ENCODE data around the gene SPATA20. TPM values are rescaled to one million over a fixed set of nuclear protein-coding genes. Genes with fewer than 3 reads are reported as not detected.

Gene SPATA20
- total RNA-seq, 1 experiment from 2014 or later: 149 TPM

DNA sequence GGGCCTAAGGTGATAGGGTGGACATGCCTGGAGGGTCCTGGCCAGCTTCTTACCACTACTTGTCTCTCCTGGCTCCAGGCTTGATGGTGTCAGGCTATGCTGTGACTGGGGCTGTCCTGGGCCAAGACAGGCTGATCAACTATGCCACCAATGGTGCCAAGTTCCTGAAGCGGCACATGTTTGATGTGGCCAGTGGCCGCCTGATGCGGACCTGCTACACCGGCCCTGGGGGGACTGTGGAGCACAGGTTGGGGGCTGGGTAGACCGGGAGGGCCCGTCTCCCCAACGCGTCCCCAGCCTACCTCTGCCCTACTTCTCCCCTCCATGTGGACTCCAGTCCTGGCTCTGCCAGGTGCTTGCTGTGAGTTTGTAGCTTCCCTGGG, 4.5 kb downstream of the SPATA20 start:
- Mint-ChIP-seq H3K4me1 (ENCODE audit: low read depth, unreplicated experiment) (peaks cover 6% of the 10 kb centered on the region), H3K4me3 (ENCODE audit: unreplicated experiment) (no peak overlapping the region), H3K9me3 (ENCODE audit: unreplicated experiment) (no peaks in the 10 kb centered on the region), H3K36me3 (ENCODE audit: insufficient read depth, unreplicated experiment) (peaks cover 10% of the 10 kb centered on the region), H3K27me3 (ENCODE audit: insufficient read depth, unreplicated experiment) (no peaks in the 10 kb centered on the region), H3K27ac (ENCODE audit: unreplicated experiment) (no peak overlapping the region)
- TF ChIP-seq, protein P1, sequence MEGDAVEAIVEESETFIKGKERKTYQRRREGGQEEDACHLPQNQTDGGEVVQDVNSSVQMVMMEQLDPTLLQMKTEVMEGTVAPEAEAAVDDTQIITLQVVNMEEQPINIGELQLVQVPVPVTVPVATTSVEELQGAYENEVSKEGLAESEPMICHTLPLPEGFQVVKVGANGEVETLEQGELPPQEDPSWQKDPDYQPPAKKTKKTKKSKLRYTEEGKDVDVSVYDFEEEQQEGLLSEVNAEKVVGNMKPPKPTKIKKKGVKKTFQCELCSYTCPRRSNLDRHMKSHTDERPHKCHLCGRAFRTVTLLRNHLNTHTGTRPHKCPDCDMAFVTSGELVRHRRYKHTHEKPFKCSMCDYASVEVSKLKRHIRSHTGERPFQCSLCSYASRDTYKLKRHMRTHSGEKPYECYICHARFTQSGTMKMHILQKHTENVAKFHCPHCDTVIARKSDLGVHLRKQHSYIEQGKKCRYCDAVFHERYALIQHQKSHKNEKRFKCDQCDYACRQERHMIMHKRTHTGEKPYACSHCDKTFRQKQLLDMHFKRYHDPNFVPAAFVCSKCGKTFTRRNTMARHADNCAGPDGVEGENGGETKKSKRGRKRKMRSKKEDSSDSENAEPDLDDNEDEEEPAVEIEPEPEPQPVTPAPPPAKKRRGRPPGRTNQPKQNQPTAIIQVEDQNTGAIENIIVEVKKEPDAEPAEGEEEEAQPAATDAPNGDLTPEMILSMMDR (IDR thresholded peaks at IDR 0.05; ENCODE audit: insufficient read depth in 1 of 2, low read depth in 1 of 2, low read length in 1 of 2, severe bottlenecking in 1 of 2, unreplicated experiment in 1 of 2): no peak
- H3K36me3 ChIP-seq (ENCODE audit: control insufficient read depth, insufficient read depth, low read length): peaks cover 8% of the 10 kb centered on the region
- H3K27me3 ChIP-seq (replicated peaks; ENCODE audit: control insufficient read depth, insufficient read depth, low read length): no peaks in the 10 kb centered on the region
- H3K4me1 ChIP-seq: peaks cover 14% of the 10 kb centered on the region
- CTCF ChIA-PET: interaction anchor here (0.5 to 5.6 kb wide), 50 partner anchors 9 to 393 kb away, joined by 3 to 272 read pairs (median 4); partner anchors contain the start of genes CACNA1G, EPN3, LUC7L3 and RSAD1
- DNase-seq: no peak
- BruUV-seq (replicated peaks): no TSS peak
- H3K4me3 ChIP-seq (ENCODE audit: low read depth, low read length): no peak overlapping the region
- POLR2A ChIA-PET: interaction anchor here (0.5 to 2.3 kb wide), 10 partner anchors 9 to 234 kb away, joined by 3 to 14 read pairs (median 6); partner anchors contain the start of genes CACNA1G and LUC7L3
- H3K9me3 ChIP-seq: no peaks in the 10 kb centered on the region
- intact Hi-C loops (cut with micrococcal nuclease; ENCODE audit: unreplicated experiment): loop anchor here (1.0 kb wide), 1 partner anchor 75 kb away; no protein-coding TSS in a partner anchor

DNA sequence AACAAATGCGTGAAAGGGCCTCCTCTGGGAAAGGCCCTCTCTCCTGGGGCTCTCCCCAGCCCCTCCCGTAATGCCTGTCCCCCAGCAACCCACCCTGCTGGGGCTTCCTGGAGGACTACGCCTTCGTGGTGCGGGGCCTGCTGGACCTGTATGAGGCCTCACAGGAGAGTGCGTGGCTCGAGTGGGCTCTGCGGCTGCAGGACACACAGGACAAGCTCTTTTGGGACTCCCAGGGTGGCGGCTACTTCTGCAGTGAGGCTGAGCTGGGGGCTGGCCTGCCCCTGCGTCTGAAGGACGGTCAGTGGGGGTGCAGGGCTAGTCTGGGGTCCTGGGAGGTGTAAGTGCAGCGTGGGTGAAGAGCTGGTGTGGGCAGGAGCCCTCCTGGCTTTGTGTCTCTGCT, 4.9 kb downstream of the SPATA20 start:
- no TSS peak for BruUV-seq (replicated peaks)
- TF ChIP-seq, protein P1 (IDR thresholded peaks at IDR 0.05; ENCODE audit: insufficient read depth in 1 of 2, low read depth in 1 of 2, low read length in 1 of 2, severe bottlenecking in 1 of 2, unreplicated experiment in 1 of 2): no peak

DNA sequence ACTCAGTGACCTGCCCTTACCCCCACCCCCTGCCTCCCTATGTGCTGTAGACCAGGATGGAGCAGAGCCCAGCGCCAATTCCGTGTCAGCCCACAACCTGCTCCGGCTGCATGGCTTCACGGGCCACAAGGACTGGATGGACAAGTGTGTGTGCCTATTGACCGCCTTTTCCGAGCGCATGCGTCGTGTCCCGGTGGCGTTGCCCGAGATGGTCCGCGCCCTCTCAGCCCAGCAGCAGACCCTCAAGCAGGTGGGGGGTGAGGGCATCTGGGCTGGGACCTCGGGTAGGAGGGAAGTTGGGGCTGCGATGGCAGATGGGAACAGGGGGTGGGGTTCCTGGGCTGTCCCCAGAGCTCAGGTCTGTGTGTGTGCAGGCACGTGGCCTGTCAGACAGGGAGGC, 7.2 kb downstream of the SPATA20 start:
- intact Hi-C loops (cut with micrococcal nuclease; ENCODE audit: unreplicated experiment): no loop called here
- H3K4me1 Mint-ChIP-seq (ENCODE audit: low read depth, unreplicated experiment): no peaks in the 10 kb centered on the region
- no peaks in the 10 kb centered on the region for H3K9me3 Mint-ChIP-seq (ENCODE audit: unreplicated experiment)
- H3K27me3 Mint-ChIP-seq (ENCODE audit: insufficient read depth, unreplicated experiment): no peaks in the 10 kb centered on the region
- no peak overlapping the region for H3K27ac Mint-ChIP-seq (ENCODE audit: unreplicated experiment)
- H3K27me3 ChIP-seq (replicated peaks; ENCODE audit: control insufficient read depth, insufficient read depth, low read length): no peaks in the 10 kb centered on the region
- TF ChIP-seq, protein P1 (IDR thresholded peaks at IDR 0.05; ENCODE audit: insufficient read depth in 1 of 2, low read depth in 1 of 2, low read length in 1 of 2, severe bottlenecking in 1 of 2, unreplicated experiment in 1 of 2): no peak
- no peak overlapping the region for H3K4me3 Mint-ChIP-seq (ENCODE audit: unreplicated experiment)
- BruUV-seq (replicated peaks): no TSS peak
- peaks cover 24% of the 10 kb centered on the region for H3K36me3 Mint-ChIP-seq (ENCODE audit: insufficient read depth, unreplicated experiment)
- H3K4me3 ChIP-seq (ENCODE audit: low read depth, low read length): no peak overlapping the region
- no peaks in the 10 kb centered on the region for H3K9me3 ChIP-seq
- peaks cover under 1% of the 10 kb centered on the region; the same call in 1 of the 2 replicates for H3K4me1 ChIP-seq
- ChIA-PET POLR2A (interaction anchor here (0.6 to 1.1 kb wide), 2 partner anchors 11 to 66 kb away, joined by 3 read pairs; no protein-coding TSS in a partner anchor), CTCF (no interaction called here)
- no peak for DNase-seq
- peaks cover 8% of the 10 kb centered on the region for H3K36me3 ChIP-seq (ENCODE audit: control insufficient read depth, insufficient read depth, low read length)

More for the DNA sequence above, 4.9 kb downstream of the SPATA20 start:
- Histone ChIP-seq H3K4me3 (ENCODE audit: low read depth, low read length) (no peak overlapping the region), H3K36me3 (ENCODE audit: control insufficient read depth, insufficient read depth, low read length) (peaks cover 8% of the 10 kb centered on the region), H3K27me3 (replicated peaks; ENCODE audit: control insufficient read depth, insufficient read depth, low read length) (no peaks in the 10 kb centered on the region), H3K9me3 (no peaks in the 10 kb centered on the region), H3K4me1 (peaks cover 10% of the 10 kb centered on the region)
- ChIA-PET CTCF (interaction anchor here (1.2 to 5.6 kb wide), 8 partner anchors 8 to 146 kb away, joined by 3 to 118 read pairs (median 4); partner anchors contain the start of gene CACNA1G), POLR2A (interaction anchor here (0.7 kb wide), 1 partner anchor 9 kb away, joined by 3 read pairs; the partner anchor contains the start of gene CACNA1G)
- Mint-ChIP-seq H3K4me1 (ENCODE audit: low read depth, unreplicated experiment) (peaks cover 1% of the 10 kb centered on the region), H3K27ac (ENCODE audit: unreplicated experiment) (no peak overlapping the region), H3K4me3 (ENCODE audit: unreplicated experiment) (no peak overlapping the region), H3K36me3 (ENCODE audit: insufficient read depth, unreplicated experiment) (peaks cover 13% of the 10 kb centered on the region), H3K9me3 (ENCODE audit: unreplicated experiment) (no peaks in the 10 kb centered on the region), H3K27me3 (ENCODE audit: insufficient read depth, unreplicated experiment) (no peaks in the 10 kb centered on the region)
- DNase-seq: no peak
- intact Hi-C loops (cut with micrococcal nuclease; ENCODE audit: unreplicated experiment): loop anchor here (1.0 kb wide), 1 partner anchor 74 kb away; no protein-coding TSS in a partner anchor
